ENCODE measurements around the gene AFF3.
"Not testable (repeated sequence)": the region's sequence is repeated elsewhere in the genome, so short reads cannot be mapped to it uniquely, and the experiment has no call there.

The AFF3 gene

GRCh38 chr2:99543247-99543646 is 599.1 kb downstream of the AFF3 start:
- no peak for DNase-seq (ENCODE audit: low spot score)

- DNase-seq (ENCODE audit: low spot score) = no peak
Observed at GRCh38 chr2:99537910-99538485, 604.4 kb downstream of the AFF3 start.

GRCh38 chr2:99524056-99524455 is 618.3 kb downstream of the AFF3 start:
- DNase-seq (ENCODE audit: low spot score) = no peak

GRCh38 chr2:99522157-99522556 is 620.2 kb downstream of the AFF3 start:
- DNase-seq (ENCODE audit: low spot score) = no peak

- DNase-seq (ENCODE audit: low spot score) = no peak
Observed at GRCh38 chr2:99520813-99521212, 621.6 kb downstream of the AFF3 start.

- no peak for DNase-seq (ENCODE audit: low spot score)
Observed at GRCh38 chr2:99520195-99520594, 622.2 kb downstream of the AFF3 start.

- no peak for DNase-seq (ENCODE audit: low spot score)
Observed at GRCh38 chr2:99514357-99514756, 628.0 kb downstream of the AFF3 start.

- DNase-seq (ENCODE audit: low spot score) = no peak
Observed at GRCh38 chr2:99512181-99512591, 630.2 kb downstream of the AFF3 start.

GRCh38 chr2:99509387-99509786 is 633.0 kb downstream of the AFF3 start:
- no peak for DNase-seq (ENCODE audit: low spot score)

- DNase-seq (ENCODE audit: low spot score) = no peak
Observed at GRCh38 chr2:99507937-99508818, 634.2 kb downstream of the AFF3 start.

GRCh38 chr2:99504844-99505584 is 637.4 kb downstream of the AFF3 start:
- DNase-seq (ENCODE audit: low spot score) = no peak

- DNase-seq (ENCODE audit: low spot score) = not testable (repeated sequence)
Observed at GRCh38 chr2:99503662-99504416, 638.6 kb downstream of the AFF3 start.

- DNase-seq (ENCODE audit: low spot score) = no peak
Observed at GRCh38 chr2:99496021-99496420, 646.4 kb downstream of the AFF3 start.
